IMR-90 (cell line): ENCODE measurements around the gene LAMA2. TPM values are rescaled to one million over a fixed set of nuclear protein-coding genes. Genes with fewer than 3 reads are reported as not detected.
A peak's percentile ranks its signal among the peaks of the same experiment; 100 is the strongest.

ENCODE experiments used
- ATAC-seq: fragments of 200-7000 bp; cut with Tn5 transposase; 2 replicates; pipeline ENCODE4 v1.9.1; 2020; ENCODE audit warnings: low read depth, mild to moderate bottlenecking, moderate library complexity
- BruUV-seq: library from RNA; stranded (reverse); fragments of 400-500 nt; replicated peaks from 2 replicates; lab custom pipeline; 2021; lab: Mats Ljungman, UMichigan
- CTCF ChIA-PET: fragments of 300-600 bp; formaldehyde crosslinking; extraction: SDS; loops from one replicate; lab custom pipeline; 2021; ENCODE audit warnings: antibody characterized with exemption; lab: Yijun Ruan, JAX
- POLR2A ChIA-PET: fragments of 300-600 bp; sonication (Branson Sonifier 250); formaldehyde crosslinking; loops from one replicate; lab custom pipeline; 2022; ENCODE audit warnings: antibody characterized with exemption; ENCODE audit not compliant: unreplicated experiment; lab: Charles Lee
- DNase-seq: peaks from one replicate; pipeline ENCODE4 v3.0.0; 2013
- H2AFZ ChIP-seq: replicated peaks from 2 replicates; pipeline ENCODE3; 2013; ENCODE audit warnings: low read length, mild to moderate bottlenecking; ENCODE audit not compliant: poor library complexity
- H2AK5ac ChIP-seq: 2 replicates; pipeline ENCODE4 v1.6.1; 2013; ENCODE audit warnings: low read depth, low read length, inconsistent platforms
- H2AK9ac ChIP-seq: replicated peaks from 2 replicates; pipeline ENCODE3; 2013; ENCODE audit warnings: mild to moderate bottlenecking, low read depth, low read length, moderate library complexity; ENCODE audit not compliant: poor library complexity
- H2BK120ac ChIP-seq: 2 replicates; pipeline ENCODE4 v1.6.1; 2013; ENCODE audit warnings: low read depth, low read length, inconsistent platforms
- H2BK15ac ChIP-seq: 3 replicates; pipeline ENCODE4 v1.6.1; 2013; ENCODE audit warnings: low read depth, low read length, inconsistent platforms
- H2BK20ac ChIP-seq: 2 replicates; pipeline ENCODE4 v1.6.1; 2013; ENCODE audit warnings: low read depth, mild to moderate bottlenecking, inconsistent platforms, low read length, moderate library complexity
- H2BK5ac ChIP-seq: 2 replicates; pipeline ENCODE4 v1.6.1; 2013; ENCODE audit warnings: mild to moderate bottlenecking, low read depth, low read length, inconsistent platforms; ENCODE audit not compliant: poor library complexity, severe bottlenecking
- H3K14ac ChIP-seq: replicated peaks from 2 replicates; pipeline ENCODE4 v1.6.1; 2013; ENCODE audit warnings: low read depth, low read length, inconsistent platforms
- H3K18ac ChIP-seq: 2 replicates; pipeline ENCODE4 v1.6.1; 2013; ENCODE audit warnings: low read depth, low read length, control low read depth
- H3K23ac ChIP-seq: 2 replicates; pipeline ENCODE4 v1.6.1; 2013; ENCODE audit warnings: low read depth, low read length, inconsistent platforms
- H3K27ac ChIP-seq: 2 replicates; pipeline ENCODE4 v1.5.1; 2013; ENCODE audit warnings: mild to moderate bottlenecking, control low read depth, low read length; ENCODE audit not compliant: insufficient read depth
- H3K27me3 ChIP-seq: 2 replicates; pipeline ENCODE4 v1.6.1; 2013; ENCODE audit warnings: low read length; ENCODE audit not compliant: control insufficient read depth, insufficient read depth
- H3K36me3 ChIP-seq: 2 replicates; pipeline ENCODE4 v1.6.1; 2013; ENCODE audit warnings: low read length, mixed read lengths; ENCODE audit not compliant: control insufficient read depth, insufficient read depth
- H3K4ac ChIP-seq: 2 replicates; pipeline ENCODE4 v1.6.1; 2013; ENCODE audit warnings: low read depth, low read length, inconsistent platforms
- H3K4me1 ChIP-seq: 2 replicates; pipeline ENCODE4 v1.6.1; 2013; ENCODE audit warnings: low read length, mixed read lengths; ENCODE audit not compliant: control insufficient read depth, insufficient read depth
- H3K4me2 ChIP-seq: 2 replicates; pipeline ENCODE4 v1.6.1; 2013; ENCODE audit warnings: low read depth, mild to moderate bottlenecking, control low read depth, low read length, moderate library complexity
- H3K4me3 ChIP-seq: 2 replicates; pipeline ENCODE4 v1.5.1; 2013; ENCODE audit warnings: low read depth, mild to moderate bottlenecking, control low read depth, low read length, moderate library complexity; ENCODE audit not compliant: insufficient read depth
- H3K56ac ChIP-seq: 2 replicates; pipeline ENCODE4 v1.6.1; 2013; ENCODE audit warnings: low read length, inconsistent platforms; ENCODE audit not compliant: insufficient read depth; ENCODE audit errors: extremely low read depth
- H3K79me1 ChIP-seq, 2 experiments: 2 replicates each; pipeline ENCODE4 v1.6.1; 2013; ENCODE audit warnings: low read length in 2 of 2, inconsistent platforms in 1 of 2, low read depth in 1 of 2
- H3K9ac ChIP-seq: 2 replicates; pipeline ENCODE4 v1.6.1; 2013; ENCODE audit warnings: low read depth, low read length, control low read depth
- H3K9me1 ChIP-seq: 2 replicates; pipeline ENCODE4 v1.6.1; 2013; ENCODE audit warnings: low read length, inconsistent platforms; ENCODE audit not compliant: insufficient read depth
- H3K9me3 ChIP-seq: 2 replicates; pipeline ENCODE4 v1.6.1; 2013; ENCODE audit warnings: low read length; ENCODE audit not compliant: control insufficient read depth, insufficient read depth
- H4K20me1 ChIP-seq: 2 replicates; pipeline ENCODE4 v1.6.1; 2013; ENCODE audit warnings: low read length, inconsistent platforms; ENCODE audit not compliant: insufficient read depth
- H4K5ac ChIP-seq: 2 replicates; pipeline ENCODE4 v1.6.1; 2013; ENCODE audit warnings: mild to moderate bottlenecking, low read depth, low read length, control low read depth
- H4K8ac ChIP-seq, 2 experiments: 2 replicates each; pipeline ENCODE4 v1.6.1; 2013; ENCODE audit warnings: low read depth in 2 of 2, low read length in 2 of 2, control low read depth in 1 of 2, inconsistent platforms in 1 of 2
- H4K91ac ChIP-seq: 2 replicates; pipeline ENCODE4 v1.6.1; 2013; ENCODE audit warnings: low read depth, low read length, inconsistent platforms; ENCODE audit not compliant: insufficient read depth
- BHLHE40 ChIP-seq: fragments of 150-350 bp; IDR thresholded peaks from 2 replicates; pipeline ENCODE4 v1.6.1; 2016; ENCODE audit warnings: mild to moderate bottlenecking, low read depth, low read length
- CTCF ChIP-seq: conservative IDR thresholded peaks from 2 replicates; pipeline ENCODE4 v1.5.1; 2012; ENCODE audit warnings: mild to moderate bottlenecking, low read depth, low read length, improper control_type of control experiment
- MAFK ChIP-seq: IDR thresholded peaks from 2 replicates; pipeline ENCODE4 v1.6.1; 2012; ENCODE audit warnings: low read depth, low read length, improper control_type of control experiment
- POLR2A ChIP-seq: IDR thresholded peaks from 2 replicates; pipeline ENCODE4 v1.6.1; 2012; ENCODE audit warnings: mild to moderate bottlenecking, low read depth, low read length
- RCOR1 ChIP-seq: IDR thresholded peaks from 2 replicates; pipeline ENCODE4 v1.6.1; 2012; ENCODE audit warnings: mild to moderate bottlenecking, low read length, improper control_type of control experiment; ENCODE audit not compliant: insufficient replicate concordance
- WGBS, 2 experiments: methylation state at CpG; one replicate each; pipeline versions ENCODE4 v1.1.5 to v1.1.7; 2013; ENCODE audit warnings: missing lambda C conversion rate in 2 of 2; ENCODE audit not compliant: insufficient read length in 1 of 2; ENCODE audit errors: extremely low coverage in 2 of 2; 5-methylcytosine and 5-hydroxymethylcytosine counted together
- dilution Hi-C: fragments of 300-500 bp; cut with HindIII; formaldehyde crosslinking; loops from one replicate; pipeline ENCODE4 v1.14.3; 2018; ENCODE audit warnings: low sequenced_read_pairs; ENCODE audit not compliant: unreplicated experiment
- in situ Hi-C: fragments of 300-500 bp; cut with MboI; formaldehyde crosslinking; loops from 3 replicates; pipeline ENCODE4 v1.14.3; 2019; ENCODE audit warnings: low sequenced_read_pairs, inconsistent platforms, mixed read lengths
- intact Hi-C: fragments of 100-400 bp; cut with micrococcal nuclease; formaldehyde crosslinking; loops from 2 replicates; pipeline ENCODE4 v1.10.0; 2022
- polyA plus RNA-seq, 3 experiments: library from polyadenylated mRNA; depleted of rRNA; stranded (reverse); fragments of >200 nt; gene quantifications; 2 replicates each; pipeline ENCODE4 v1.2.3, GENCODE V29; 2012; ENCODE audit warnings: low replicate concordance in 1 of 3
- total RNA-seq: library from RNA; depleted of rRNA; stranded (reverse); fragments of >200 nt; gene quantifications from 2 replicates; pipeline ENCODE4 v1.2.3, GENCODE V29; 2012
- TF ChIP-seq, protein P1 (sequence below): fragments of 150-350 bp; IDR thresholded peaks from 2 replicates; pipeline ENCODE4 v1.6.1; 2017; ENCODE audit warnings: mild to moderate bottlenecking, antibody characterized with exemption, low read length, low read depth

Gene LAMA2
- total and polyA plus RNA-seq, 2 of the 4 experiments (the other 2 are of a cell fraction): 9.9 to 13.3 TPM

DNA sequence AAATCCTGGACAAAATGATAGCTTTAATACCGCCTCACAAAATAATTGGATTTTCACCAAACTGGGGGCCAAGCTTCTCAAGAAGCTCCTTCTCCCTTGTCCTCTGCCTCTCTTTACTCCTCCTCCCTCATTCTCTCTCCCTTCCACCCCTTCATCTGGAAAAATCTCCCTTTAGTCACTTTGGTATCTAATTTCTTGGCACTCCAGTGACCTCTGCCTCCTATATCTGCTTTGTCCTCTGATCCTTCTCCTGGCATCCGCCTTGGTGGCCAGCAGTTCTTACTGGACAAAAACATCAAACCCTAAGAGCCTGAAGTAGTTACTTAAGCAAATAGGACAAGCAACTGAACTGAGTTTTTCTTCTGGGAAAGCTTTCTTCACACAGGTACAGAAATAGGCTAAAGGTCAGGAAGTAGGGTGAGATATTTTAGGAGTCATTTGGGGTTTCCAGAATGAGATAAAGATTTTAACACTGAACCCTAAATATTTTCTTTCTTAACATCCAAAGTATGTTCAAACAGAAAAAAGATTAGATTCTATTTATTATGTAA lies 606.4 kb downstream of the LAMA2 start:
- H2AK9ac ChIP-seq: no peak overlapping the region
- peak overlapping the region; percentile 77 for H3K27ac ChIP-seq
- H2BK20ac ChIP-seq: peak overlapping the region; percentile 81
- H2AFZ ChIP-seq: peak overlapping the region; percentile 40
- peak overlapping the region; percentile 82 for H2BK5ac ChIP-seq
- TF ChIP-seq CTCF: no peak
- no peak for TF ChIP-seq MAFK
- no peak for TF ChIP-seq POLR2A
- TF ChIP-seq BHLHE40: no peak
- no peak for TF ChIP-seq RCOR1
- TF ChIP-seq, protein P1, sequence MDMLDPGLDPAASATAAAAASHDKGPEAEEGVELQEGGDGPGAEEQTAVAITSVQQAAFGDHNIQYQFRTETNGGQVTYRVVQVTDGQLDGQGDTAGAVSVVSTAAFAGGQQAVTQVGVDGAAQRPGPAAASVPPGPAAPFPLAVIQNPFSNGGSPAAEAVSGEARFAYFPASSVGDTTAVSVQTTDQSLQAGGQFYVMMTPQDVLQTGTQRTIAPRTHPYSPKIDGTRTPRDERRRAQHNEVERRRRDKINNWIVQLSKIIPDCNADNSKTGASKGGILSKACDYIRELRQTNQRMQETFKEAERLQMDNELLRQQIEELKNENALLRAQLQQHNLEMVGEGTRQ: no peak
- DNase-seq: no peak
- H3K4ac ChIP-seq: peak overlapping the region; percentile 82
- peak overlapping the region; percentile 28; the same call in 1 of the 2 replicates for H3K23ac ChIP-seq
- no peak overlapping the region for H3K4me2 ChIP-seq
- no TSS peak for BruUV-seq
- POLR2A ChIA-PET: no interaction called here
- peak overlapping the region; percentile 91 for H3K14ac ChIP-seq
- peak overlapping the region; percentile 47; the same call in 1 of the 3 replicates for H2BK15ac ChIP-seq
- in situ Hi-C loops (no loop called here), dilution Hi-C loops (no loop called here), intact Hi-C loops (no loop called here)
- H3K9me1 ChIP-seq: peaks cover 6% of the 10 kb centered on the region
- H3K4me1 ChIP-seq: peaks cover 15% of the 10 kb centered on the region
- peak overlapping the region; percentile 19; the same call in 1 of the 2 replicates for H4K5ac ChIP-seq
- no peaks in the 10 kb centered on the region for H3K9me3 ChIP-seq
- CTCF ChIA-PET: no interaction called here
- peak overlapping the region; percentile 85 for H2BK120ac ChIP-seq
- H3K4me3 ChIP-seq: no peak overlapping the region
- peak overlapping the region; percentile 64 to 85 for H4K8ac ChIP-seq
- no peak for ATAC-seq
- no peaks in the 10 kb centered on the region for H3K79me1 ChIP-seq
- WGBS, 2 experiments: no CpG with 5 or more reads among the region's 2 CpGs
- H2AK5ac ChIP-seq: peak overlapping the region; percentile 83
- H3K18ac ChIP-seq: peak overlapping the region; percentile 19; the same call in 1 of the 2 replicates
- no peaks in the 10 kb centered on the region for H3K27me3 ChIP-seq
- H3K36me3 ChIP-seq: no peaks in the 10 kb centered on the region
- no peak overlapping the region for H3K9ac ChIP-seq
- H4K91ac ChIP-seq: peak overlapping the region; percentile 31
- peak overlapping the region; percentile 54; the same call in 1 of the 2 replicates for H3K56ac ChIP-seq
- no peaks in the 10 kb centered on the region for H4K20me1 ChIP-seq
